ENCODE measurements around the gene LGR6.

The LGR6 gene

GRCh38 chr1:202280595-202280994, 87.0 kb downstream of the LGR6 start:
- no peak overlapping the region for H3K4me3 ChIP-seq (ENCODE audit: low read depth, low read length)
- TF ChIP-seq CTCF (IDR thresholded peaks at IDR 0.05; ENCODE audit: low read depth, low read length) = no peak

- TF ChIP-seq CTCF (IDR thresholded peaks at IDR 0.05; ENCODE audit: low read depth, low read length) = no peak
- H3K4me3 ChIP-seq (ENCODE audit: low read depth, low read length) = no peak overlapping the region
Measured at GRCh38 chr1:202281316-202282024, 87.9 kb downstream of the LGR6 start.

- TF ChIP-seq CTCF (IDR thresholded peaks at IDR 0.05; ENCODE audit: low read depth, low read length) = no peak
- H3K4me3 ChIP-seq (ENCODE audit: low read depth, low read length) = no peak overlapping the region
Measured at GRCh38 chr1:202282025-202282371, 88.4 kb downstream of the LGR6 start.

- TF ChIP-seq CTCF (IDR thresholded peaks at IDR 0.05; ENCODE audit: low read depth, low read length) = no peak
- H3K4me3 ChIP-seq (ENCODE audit: low read depth, low read length) = no peak overlapping the region
Measured at GRCh38 chr1:202282596-202283283, 89.1 kb downstream of the LGR6 start.

- no peak overlapping the region for H3K4me3 ChIP-seq (ENCODE audit: low read depth, low read length)
- no peak for TF ChIP-seq CTCF (IDR thresholded peaks at IDR 0.05; ENCODE audit: low read depth, low read length)
Measured at GRCh38 chr1:202283379-202283844, 89.8 kb downstream of the LGR6 start.

- no peak overlapping the region for H3K4me3 ChIP-seq (ENCODE audit: low read depth, low read length)
- TF ChIP-seq CTCF (IDR thresholded peaks at IDR 0.05; ENCODE audit: low read depth, low read length) = no peak
Measured at GRCh38 chr1:202283991-202284390, 90.4 kb downstream of the LGR6 start.

GRCh38 chr1:202285908-202286307, 92.3 kb downstream of the LGR6 start:
- no peak overlapping the region for H3K4me3 ChIP-seq (ENCODE audit: low read depth, low read length)
- TF ChIP-seq CTCF (IDR thresholded peaks at IDR 0.05; ENCODE audit: low read depth, low read length) = no peak

Data from WI38 (cell line).